ENCODE data around the gene SLC25A3.
"Not testable (repeated sequence)": the region's sequence is repeated elsewhere in the genome, so short reads cannot be mapped to it uniquely, and the experiment has no call there.

SLC25A3 gene

GRCh38 chr12:98593351-98594049 is at the start of gene SLC25A3:
Gene SLC25A3 (plus strand): TSS chr12:98593686. CDS start chr12:98593979, 293 bp downstream.
- DNase-seq (ENCODE audit: low spot score) = peak; percentile 97

GRCh38 chr12:98543701-98544100 is 49.8 kb upstream of the SLC25A3 start:
- no peak for DNase-seq (ENCODE audit: low spot score)

GRCh38 chr12:98544751-98545150 is 48.7 kb upstream of the SLC25A3 start:
- no peak for DNase-seq (ENCODE audit: low spot score)

- DNase-seq (ENCODE audit: low spot score) = no peak
Observed at GRCh38 chr12:98549371-98550110, 43.9 kb upstream of the SLC25A3 start.

- no peak for DNase-seq (ENCODE audit: low spot score)
Observed at GRCh38 chr12:98551787-98552186, 41.7 kb upstream of the SLC25A3 start.

- not testable (repeated sequence) for DNase-seq (ENCODE audit: low spot score)
Observed at GRCh38 chr12:98558097-98558496, 35.4 kb upstream of the SLC25A3 start.

- DNase-seq (ENCODE audit: low spot score) = no peak
Observed at GRCh38 chr12:98559666-98560065, 33.8 kb upstream of the SLC25A3 start.

GRCh38 chr12:98561846-98562245 is 31.6 kb upstream of the SLC25A3 start:
- DNase-seq (ENCODE audit: low spot score) = no peak

GRCh38 chr12:98572010-98572409 is 21.5 kb upstream of the SLC25A3 start:
- no peak for DNase-seq (ENCODE audit: low spot score)

- no peak for DNase-seq (ENCODE audit: low spot score)
Observed at GRCh38 chr12:98574110-98574509, 19.4 kb upstream of the SLC25A3 start.

GRCh38 chr12:98575013-98575412 is 18.5 kb upstream of the SLC25A3 start:
- DNase-seq (ENCODE audit: low spot score) = no peak

GRCh38 chr12:98576795-98577194 is 16.7 kb upstream of the SLC25A3 start:
- not testable (repeated sequence) for DNase-seq (ENCODE audit: low spot score)

GRCh38 chr12:98578392-98578791 is 15.1 kb upstream of the SLC25A3 start:
- no peak for DNase-seq (ENCODE audit: low spot score)

- DNase-seq (ENCODE audit: low spot score) = no peak
Observed at GRCh38 chr12:98578821-98579220, 14.7 kb upstream of the SLC25A3 start.

- no peak for DNase-seq (ENCODE audit: low spot score)
Observed at GRCh38 chr12:98579347-98579746, 14.1 kb upstream of the SLC25A3 start.

GRCh38 chr12:98579835-98580234 is 13.7 kb upstream of the SLC25A3 start:
- no peak for DNase-seq (ENCODE audit: low spot score)

- no peak for DNase-seq (ENCODE audit: low spot score)
Observed at GRCh38 chr12:98580695-98581094, 12.8 kb upstream of the SLC25A3 start.

GRCh38 chr12:98581101-98581500 is 12.4 kb upstream of the SLC25A3 start:
- DNase-seq (ENCODE audit: low spot score) = no peak

GRCh38 chr12:98582093-98582492 is 11.4 kb upstream of the SLC25A3 start:
- no peak for DNase-seq (ENCODE audit: low spot score)

GRCh38 chr12:98587084-98587483 is 6.4 kb upstream of the SLC25A3 start:
- no peak for DNase-seq (ENCODE audit: low spot score)

- no peak for DNase-seq (ENCODE audit: low spot score)
Observed at GRCh38 chr12:98591209-98591608, 2.3 kb upstream of the SLC25A3 start.

- no peak for DNase-seq (ENCODE audit: low spot score)
Observed at GRCh38 chr12:98592825-98593322, 612 bp upstream of the SLC25A3 start.
